Measurements from ENCODE around the gene CAPS2. TPM values are rescaled to one million over a fixed set of nuclear protein-coding genes. Genes with fewer than 3 reads are reported as not detected.

CAPS2 gene
- total RNA-seq, 4 donors from 2014 or later = 3.1 to 30.9 (median 25.6) TPM

GRCh38 chr12:75270157-75270556, 60.0 kb downstream of the CAPS2 start:
- Histone ChIP-seq H3K4me1 (no peaks in the 10 kb centered on the region), H3K27ac (no peak overlapping the region), H3K4me3 (no peak overlapping the region), H3K9me3 (no peaks in the 10 kb centered on the region), H3K36me3 (no peaks in the 10 kb centered on the region), H3K27me3 (no peaks in the 10 kb centered on the region)
- no peak for TF ChIP-seq POLR2A (IDR thresholded peaks at IDR 0.05)
- TF ChIP-seq, protein P1, sequence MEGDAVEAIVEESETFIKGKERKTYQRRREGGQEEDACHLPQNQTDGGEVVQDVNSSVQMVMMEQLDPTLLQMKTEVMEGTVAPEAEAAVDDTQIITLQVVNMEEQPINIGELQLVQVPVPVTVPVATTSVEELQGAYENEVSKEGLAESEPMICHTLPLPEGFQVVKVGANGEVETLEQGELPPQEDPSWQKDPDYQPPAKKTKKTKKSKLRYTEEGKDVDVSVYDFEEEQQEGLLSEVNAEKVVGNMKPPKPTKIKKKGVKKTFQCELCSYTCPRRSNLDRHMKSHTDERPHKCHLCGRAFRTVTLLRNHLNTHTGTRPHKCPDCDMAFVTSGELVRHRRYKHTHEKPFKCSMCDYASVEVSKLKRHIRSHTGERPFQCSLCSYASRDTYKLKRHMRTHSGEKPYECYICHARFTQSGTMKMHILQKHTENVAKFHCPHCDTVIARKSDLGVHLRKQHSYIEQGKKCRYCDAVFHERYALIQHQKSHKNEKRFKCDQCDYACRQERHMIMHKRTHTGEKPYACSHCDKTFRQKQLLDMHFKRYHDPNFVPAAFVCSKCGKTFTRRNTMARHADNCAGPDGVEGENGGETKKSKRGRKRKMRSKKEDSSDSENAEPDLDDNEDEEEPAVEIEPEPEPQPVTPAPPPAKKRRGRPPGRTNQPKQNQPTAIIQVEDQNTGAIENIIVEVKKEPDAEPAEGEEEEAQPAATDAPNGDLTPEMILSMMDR (IDR thresholded peaks at IDR 0.05) = no peak
- DNase-seq = no peak
- intact Hi-C loops (cut with DNase I; ENCODE audit: low total_unique reads) = no loop called here

- TF ChIP-seq, protein P1 (IDR thresholded peaks at IDR 0.05) = no peak
- no peak for TF ChIP-seq POLR2A (IDR thresholded peaks at IDR 0.05)
Observed at GRCh38 chr12:75269209-75269608, 60.9 kb downstream of the CAPS2 start.

DNA sequence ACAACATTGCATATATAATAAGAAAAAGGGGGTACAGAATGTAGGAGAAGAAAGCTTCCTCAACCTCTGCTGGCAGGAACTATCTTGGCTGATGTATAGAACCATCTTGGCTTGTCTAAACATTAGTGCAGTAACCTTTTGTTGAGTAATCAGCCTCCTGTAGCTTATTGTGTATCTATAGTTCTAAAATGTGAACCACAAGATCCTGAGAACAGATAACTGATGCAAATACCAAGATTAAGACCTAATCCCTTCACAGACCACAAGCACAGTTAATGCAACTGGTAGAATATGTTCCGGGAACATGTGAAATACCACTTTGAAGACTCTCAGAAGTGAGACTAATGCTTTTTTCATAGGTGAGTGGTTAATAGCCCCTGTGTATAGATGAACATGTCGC, 69.8 kb downstream of the CAPS2 start:
- no peaks in the 10 kb centered on the region for H3K4me1 ChIP-seq
- DNase-seq = no peak
- H3K36me3 ChIP-seq = no peaks in the 10 kb centered on the region
- no peaks in the 10 kb centered on the region for H3K9me3 ChIP-seq
- TF ChIP-seq, protein P1 (IDR thresholded peaks at IDR 0.05) = no peak
- TF ChIP-seq POLR2A (IDR thresholded peaks at IDR 0.05) = no peak
- no peak overlapping the region for H3K27ac ChIP-seq
- intact Hi-C loops (cut with DNase I; ENCODE audit: low total_unique reads) = no loop called here
- no peaks in the 10 kb centered on the region for H3K27me3 ChIP-seq
- no peak overlapping the region for H3K4me3 ChIP-seq

More at GRCh38 chr12:75269209-75269608, 60.9 kb downstream of the CAPS2 start:
- no peaks in the 10 kb centered on the region for H3K27me3 ChIP-seq
- DNase-seq = no peak
- H3K36me3 ChIP-seq = no peaks in the 10 kb centered on the region
- H3K4me3 ChIP-seq = no peak overlapping the region
- intact Hi-C loops (cut with DNase I; ENCODE audit: low total_unique reads) = no loop called here
- no peaks in the 10 kb centered on the region for H3K4me1 ChIP-seq
- H3K27ac ChIP-seq = no peak overlapping the region
- no peaks in the 10 kb centered on the region for H3K9me3 ChIP-seq

GRCh38 chr12:75259143-75259542, 71.0 kb downstream of the CAPS2 start:
- intact Hi-C loops (cut with DNase I; ENCODE audit: low total_unique reads) = no loop called here
- Histone ChIP-seq H3K9me3 (no peaks in the 10 kb centered on the region), H3K27me3 (no peaks in the 10 kb centered on the region), H3K36me3 (no peaks in the 10 kb centered on the region), H3K27ac (no peak overlapping the region), H3K4me1 (no peaks in the 10 kb centered on the region), H3K4me3 (no peak overlapping the region)
- TF ChIP-seq POLR2A (IDR thresholded peaks at IDR 0.05) = no peak
- TF ChIP-seq, protein P1 (IDR thresholded peaks at IDR 0.05) = no peak
- no peak for DNase-seq

- intact Hi-C loops (cut with DNase I; ENCODE audit: low total_unique reads) = no loop called here
Observed at GRCh38 chr12:75257510-75257909, 72.6 kb downstream of the CAPS2 start.

More at GRCh38 chr12:75257510-75257909, 72.6 kb downstream of the CAPS2 start:
- no peaks in the 10 kb centered on the region for H3K27me3 ChIP-seq
- no peak overlapping the region for H3K27ac ChIP-seq
- DNase-seq = no peak
- TF ChIP-seq, protein P1 (IDR thresholded peaks at IDR 0.05) = no peak
- no peak for TF ChIP-seq POLR2A (IDR thresholded peaks at IDR 0.05)
- no peak overlapping the region for H3K4me3 ChIP-seq
- H3K4me1 ChIP-seq = no peaks in the 10 kb centered on the region
- no peaks in the 10 kb centered on the region for H3K36me3 ChIP-seq
- H3K9me3 ChIP-seq = no peaks in the 10 kb centered on the region

All from uterus (tissue), 4 donors.